WERI-Rb-1 (cell line): ENCODE results near the gene ST8SIA5.

Experiments
- DNase-seq: peaks from one replicate; pipeline ENCODE4 v3.0.0-alpha.2; 2020
- H3K27ac ChIP-seq: fragments of 250-450 bp; sonication (Bioruptor Pico); 2 replicates; pipeline ENCODE4 v1.5.1; 2020; ENCODE audit warnings: mild to moderate bottlenecking, moderate library complexity
- H3K27me3 ChIP-seq: fragments of 250-450 bp; sonication (Bioruptor Pico); 2 replicates; pipeline ENCODE4 v1.5.1; 2021; ENCODE audit warnings: mild to moderate bottlenecking, low read depth, moderate library complexity; ENCODE audit not compliant: insufficient read depth, severe bottlenecking
- H3K36me3 ChIP-seq: fragments of 250-450 bp; sonication (Bioruptor Pico); 2 replicates; pipeline ENCODE4 v1.5.1; 2020; ENCODE audit warnings: mild to moderate bottlenecking, moderate library complexity
- H3K4me3 ChIP-seq: 2 replicates; pipeline ENCODE4 v1.5.1; 2011; ENCODE audit warnings: low read depth, mild to moderate bottlenecking, control low read depth, low read length
- H3K9me3 ChIP-seq: fragments of 250-450 bp; sonication (Bioruptor Pico); 2 replicates; pipeline ENCODE4 v1.5.1; 2021; ENCODE audit warnings: mild to moderate bottlenecking, moderate library complexity; ENCODE audit not compliant: severe bottlenecking
- CTCF ChIP-seq: IDR thresholded peaks from 2 replicates; pipeline ENCODE4 v1.5.1; 2011; ENCODE audit warnings: low read depth, mild to moderate bottlenecking, control low read depth, inconsistent platforms, low read length

ST8SIA5 gene

DNA sequence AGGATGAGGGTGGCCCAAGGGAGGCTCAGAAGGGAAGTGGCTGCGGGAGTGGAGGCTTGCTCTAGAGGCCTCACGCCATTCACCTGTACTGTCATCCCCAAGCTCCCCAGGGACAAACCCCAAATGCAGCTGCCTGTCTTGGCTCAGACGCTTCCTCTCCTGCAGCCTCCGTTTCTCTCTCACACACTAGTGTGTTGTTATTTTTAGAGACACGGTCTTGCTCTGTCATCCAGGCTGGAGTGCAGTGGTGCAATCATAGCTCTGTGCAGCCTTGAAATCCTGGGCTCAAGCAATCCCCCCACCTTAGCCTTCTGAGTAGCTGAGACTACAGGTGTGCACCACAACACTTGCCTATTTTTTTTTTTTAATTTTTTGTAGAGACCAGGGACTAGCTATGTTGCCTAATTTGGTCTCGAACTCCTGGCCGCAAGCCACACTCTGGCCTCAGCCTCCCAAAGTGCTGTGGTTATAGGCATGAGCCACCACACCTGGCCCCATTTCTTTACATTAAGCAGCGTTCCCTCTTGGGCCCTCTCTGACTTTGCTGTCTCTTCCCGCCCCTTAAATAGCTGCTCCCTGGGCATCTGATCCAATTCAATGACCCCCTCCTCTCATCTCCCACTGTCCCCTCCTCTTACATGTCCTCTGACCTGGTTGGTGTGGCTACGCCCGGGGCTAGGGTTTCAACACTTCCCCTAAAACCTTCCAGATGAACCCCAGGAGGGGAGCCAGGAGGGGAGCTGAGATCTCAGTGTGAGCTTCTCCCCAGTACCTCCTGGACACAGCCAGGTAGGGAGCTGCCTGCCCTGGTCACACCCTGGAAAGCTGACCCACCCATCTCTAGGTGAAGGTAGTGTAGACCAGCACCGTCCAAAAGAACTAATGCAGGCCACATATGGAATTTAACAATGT is 75.8 kb downstream of the ST8SIA5 start:
- no peak overlapping the region for H3K27ac ChIP-seq
- DNase-seq: no peak
- no peak overlapping the region for H3K4me3 ChIP-seq
- TF ChIP-seq CTCF: no peak
- H3K9me3 ChIP-seq: no peaks in the 10 kb centered on the region
- H3K36me3 ChIP-seq: no peaks in the 10 kb centered on the region
- H3K27me3 ChIP-seq: no peaks in the 10 kb centered on the region

- no peak overlapping the region for H3K4me3 ChIP-seq
- no peak overlapping the region for H3K27ac ChIP-seq
- no peaks in the 10 kb centered on the region for H3K9me3 ChIP-seq
- DNase-seq: no peak
- TF ChIP-seq CTCF: no peak
- H3K27me3 ChIP-seq: no peaks in the 10 kb centered on the region
- no peaks in the 10 kb centered on the region for H3K36me3 ChIP-seq
Observed at GRCh38 chr18:46679846-46680598, 76.8 kb downstream of the ST8SIA5 start.

- TF ChIP-seq CTCF: no peak
- H3K27me3 ChIP-seq: no peaks in the 10 kb centered on the region
- H3K4me3 ChIP-seq: no peak overlapping the region
- no peaks in the 10 kb centered on the region for H3K36me3 ChIP-seq
- no peaks in the 10 kb centered on the region for H3K9me3 ChIP-seq
- no peak overlapping the region for H3K27ac ChIP-seq
- no peak for DNase-seq
Observed at GRCh38 chr18:46678785-46679399, 78.0 kb downstream of the ST8SIA5 start.

GRCh38 chr18:46678041-46678440 is 78.8 kb downstream of the ST8SIA5 start:
- no peaks in the 10 kb centered on the region for H3K27me3 ChIP-seq
- no peak overlapping the region for H3K27ac ChIP-seq
- H3K9me3 ChIP-seq: no peaks in the 10 kb centered on the region
- no peak overlapping the region for H3K4me3 ChIP-seq
- no peaks in the 10 kb centered on the region for H3K36me3 ChIP-seq
- DNase-seq: no peak
- TF ChIP-seq CTCF: no peak

- Histone ChIP-seq H3K27ac (no peak overlapping the region), H3K36me3 (no peaks in the 10 kb centered on the region), H3K4me3 (no peak overlapping the region), H3K27me3 (no peaks in the 10 kb centered on the region), H3K9me3 (no peaks in the 10 kb centered on the region)
- DNase-seq: no peak
- peak; percentile 67 for TF ChIP-seq CTCF
Observed at GRCh38 chr18:46677611-46678010, 79.2 kb downstream of the ST8SIA5 start.
